K562 (cell line): Measurements from ENCODE around the gene SLC24A3. TPM values are rescaled to one million over a fixed set of nuclear protein-coding genes. Genes with fewer than 3 reads are reported as not detected.

Source experiments
- ATAC-seq: fragments of 200-7000 bp; cut with Tn5 transposase; 3 replicates; pipeline ENCODE4 v1.9.1; 2020; ENCODE audit warnings: moderate library complexity
- BruUV-seq: library from RNA; stranded (reverse); fragments of 400-500 nt; replicated peaks from 2 replicates; lab custom pipeline; 2021; lab: Mats Ljungman, UMichigan
- CTCF ChIA-PET: fragments of 300-600 bp; formaldehyde crosslinking; extraction: SDS; loops from one replicate; lab custom pipeline; 2021; ENCODE audit warnings: low intra/inter-chr PET ratio; lab: Yijun Ruan, JAX
- POLR2A ChIA-PET: fragments of 300-600, 350-650 bp; sonication (Branson Sonifier 250); formaldehyde crosslinking; extraction: SDS; loops from one replicate; lab custom pipeline; 2021; ENCODE audit warnings: antibody characterized with exemption, inconsistent platforms; lab: Yijun Ruan, JAX
- DNase-seq, 4 experiments: peaks; one replicate each; pipeline versions ENCODE4 v3.0.0 to v3.0.0-alpha.2; 2011 to 2018; ENCODE audit warnings: low spot score in 3 of 4, mixed read lengths in 3 of 4; ENCODE audit errors: extremely low read depth in 1 of 4
- FAIRE-seq: peaks from 2 replicates; lab custom pipeline; 2011; peaks lifted over from hg19 to GRCh38; lab: Jason Lieb, UNC
- H2AFZ ChIP-seq: 2 replicates; pipeline ENCODE4 v1.6.0; 2011; ENCODE audit warnings: low read depth, low read length, control low read depth, inconsistent platforms
- H3K27ac ChIP-seq: fragments of 200-600 bp; 3 replicates; pipeline ENCODE4 v1.8.0; 2011; ENCODE audit warnings: low read depth, mild to moderate bottlenecking, control low read depth, inconsistent platforms, low read length, moderate library complexity, mixed read lengths; ENCODE audit errors: extremely low read depth
- H3K27me3 ChIP-seq, 2 experiments: fragments of 300-600 bp in 1 of 2; 2 replicates in 1 of 2; 3 replicates in 1 of 2; pipeline versions ENCODE4 v1.6.0 to v1.8.0; 2011; ENCODE audit warnings: inconsistent platforms in 2 of 2, low read length in 2 of 2, mild to moderate bottlenecking in 1 of 2, mixed read lengths in 1 of 2, moderate library complexity in 1 of 2; ENCODE audit not compliant: control insufficient read depth in 2 of 2, insufficient read depth in 2 of 2
- H3K36me3 ChIP-seq: fragments of 300-600 bp; 3 replicates; pipeline ENCODE4 v1.8.0; 2011; ENCODE audit warnings: mild to moderate bottlenecking, low read length, inconsistent platforms; ENCODE audit not compliant: control insufficient read depth, insufficient read depth
- H3K4me1 ChIP-seq, 2 experiments: fragments of 200-600 bp in 1 of 2; replicated peaks in 1 of 2; 2 replicates in 1 of 2; 3 replicates in 1 of 2; pipeline versions ENCODE4 v1.5.1 to v1.8.0; 2011; ENCODE audit warnings: inconsistent platforms in 2 of 2, low read length in 2 of 2, mild to moderate bottlenecking in 1 of 2, mixed read lengths in 1 of 2, moderate library complexity in 1 of 2; ENCODE audit not compliant: control insufficient read depth in 2 of 2, insufficient read depth in 2 of 2
- H3K4me2 ChIP-seq: 2 replicates; pipeline ENCODE4 v1.6.1; 2011; ENCODE audit warnings: low read length, control low read depth, inconsistent platforms, mixed read lengths; ENCODE audit not compliant: insufficient read depth
- H3K4me3 ChIP-seq: fragments of 200-600 bp; sonication (generic), shearing (Covaris generic); 2 replicates; pipeline ENCODE4 v1.5.1; 2016; ENCODE audit warnings: control low read depth, inconsistent platforms
- H3K79me2 ChIP-seq: fragments of 200-600 bp; 3 replicates; pipeline ENCODE4 v1.8.0; 2011; ENCODE audit warnings: low read length, inconsistent platforms; ENCODE audit not compliant: control insufficient read depth, insufficient read depth
- H3K9ac ChIP-seq, 2 experiments: 2 replicates each; pipeline versions ENCODE4 v1.6.0 to v1.6.1; 2011; ENCODE audit warnings: low read depth in 2 of 2, low read length in 2 of 2, control low read depth in 1 of 2, inconsistent platforms in 1 of 2, mild to moderate bottlenecking in 1 of 2, mixed read lengths in 1 of 2; ENCODE audit not compliant: insufficient read depth in 1 of 2
- H3K9me1 ChIP-seq: one replicate; pipeline ENCODE4 v1.6.0; 2011; ENCODE audit warnings: inconsistent platforms, mild to moderate bottlenecking, low read length, moderate library complexity; ENCODE audit not compliant: control insufficient read depth, insufficient read depth
- H3K9me3 ChIP-seq: replicated peaks from 2 replicates; pipeline ENCODE4 v1.5.1; 2011; ENCODE audit warnings: low read depth, low read length, inconsistent platforms; ENCODE audit not compliant: control insufficient read depth, insufficient read depth
- H4K20me1 ChIP-seq: replicated peaks from 2 replicates; pipeline ENCODE4 v1.6.1; 2011; ENCODE audit warnings: low read length, inconsistent platforms, mixed read lengths; ENCODE audit not compliant: control insufficient read depth, insufficient read depth
- COPS2 ChIP-seq: fragments of 450-650 bp; conservative IDR thresholded peaks from 2 replicates; pipeline ENCODE4 v1.6.1; 2016; ENCODE audit warnings: mild to moderate bottlenecking, moderate library complexity
- E2F3 ChIP-seq: fragments of 250-450 bp; sonication (Bioruptor Pico); IDR thresholded peaks from 2 replicates; pipeline ENCODE4 v1.4.0; 2020; ENCODE audit warnings: mild to moderate bottlenecking
- JUND ChIP-seq, 2 experiments: IDR thresholded peaks; 2 replicates in 1 of 2; 3 replicates in 1 of 2; pipeline ENCODE4 v1.6.1; 2011; ENCODE audit warnings: borderline replicate concordance in 2 of 2, low read depth in 2 of 2, low read length in 2 of 2, improper control_type of control experiment in 1 of 2, missing biosample characterization in 1 of 2, missing genetic modification characterization in 1 of 2, missing genetic modification reagents in 1 of 2
- POLR2B ChIP-seq: fragments of 450-650 bp; IDR thresholded peaks from 2 replicates; pipeline ENCODE4 v1.6.1; 2018; ENCODE audit warnings: low read depth; ENCODE audit not compliant: partially characterized antibody
- REST ChIP-seq, 2 experiments: fragments of 450-650 bp; formaldehyde crosslinking in 1 of 2; IDR thresholded peaks; 2 replicates each; pipeline versions ENCODE4 v1.4.0 to v1.6.1; 2014 to 2020; ENCODE audit warnings: mild to moderate bottlenecking in 2 of 2, borderline replicate concordance in 1 of 2, low read depth in 1 of 2
- THRAP3 ChIP-seq: fragments of 450-650 bp; IDR thresholded peaks from 2 replicates; pipeline ENCODE4 v1.6.1; 2016; ENCODE audit warnings: mild to moderate bottlenecking, inconsistent platforms, borderline replicate concordance
- ZNF583 ChIP-seq: fragments of 250-450 bp; sonication (Bioruptor Pico); IDR thresholded peaks from 2 replicates; pipeline ENCODE4 v1.4.0; 2020
- whole genome bisulfite sequencing: fragments of 100-300 bp; shearing (Covaris generic); methylation state at CpG from one replicate; pipeline ENCODE4 v1.1.6; 2016; ENCODE audit warnings: low coverage, mixed read lengths; ENCODE audit not compliant: insufficient coverage; ENCODE audit errors: missing lambda C conversion rate; 5-methylcytosine and 5-hydroxymethylcytosine counted together
- in situ Hi-C: fragments of 300-500 bp; cut with MboI; formaldehyde crosslinking; loops from 4 replicates; pipeline ENCODE4 v1.15.0; 2018; ENCODE audit warnings: inconsistent platforms, mixed read lengths
- intact Hi-C: fragments of 100-400 bp; cut with micrococcal nuclease; formaldehyde crosslinking; loops from 2 replicates; pipeline ENCODE4 v1.14.2; 2022
- polyA plus RNA-seq, 8 experiments: library from polyadenylated mRNA; depleted of rRNA in 4 of 8; stranded (reverse) in 5 of 8; unstranded in 3 of 8; fragments of >200 nt; fragmentation: Nextera tagmentation in 2 of 8; fragmentation: Illumina TruSeq in 1 of 8; extraction: Ambion mirVana in 2 of 8; extraction: Trizol in 1 of 8; gene quantifications; 2 replicates each; pipeline versions ENCODE4 v1.2.1 to v1.2.3, GENCODE V29; 2011 to 2014; ENCODE audit warnings: inconsistent platforms in 1 of 8, missing spikeins in 1 of 8
- total RNA-seq, 7 experiments: library from RNA; depleted of rRNA in 6 of 7; stranded (reverse); fragments of >200 nt in 6 of 7; fragmentation: Illumina TruSeq in 2 of 7; extraction: Trizol in 2 of 7; gene quantifications; 2 replicates each; pipeline versions ENCODE4 v1.2.1 to v1.2.3, GENCODE V29; 2011 to 2021; ENCODE audit warnings: low replicate concordance in 1 of 7

SLC24A3 gene
- total and polyA plus RNA-seq, 9 of the 15 experiments (the other 6 are each of a cell fraction or from before 2014, with no cell fraction given): not detected

GRCh38 chr20:19758501-19759331 is 546.3 kb downstream of the SLC24A3 start:
- Histone ChIP-seq H3K9ac (no peak overlapping the region), H3K4me1 (peaks cover 0 to 9% of the 10 kb centered on the region in 2 experiments; a peak in 1 of 5 replicates), H3K27ac (no peak overlapping the region), H3K9me3 (no peaks in the 10 kb centered on the region), H3K79me2 (no peaks in the 10 kb centered on the region), H3K4me3 (no peak overlapping the region), H4K20me1 (no peaks in the 10 kb centered on the region), H2AFZ (no peak overlapping the region), H3K27me3 (peaks cover 0 to 9% of the 10 kb centered on the region in 2 experiments; a peak in 2 of 5 replicates), H3K4me2 (no peak overlapping the region), H3K36me3 (no peaks in the 10 kb centered on the region), H3K9me1 (no peaks in the 10 kb centered on the region)
- POLR2A ChIA-PET: no interaction called here
- TF ChIP-seq JUND (IDR thresholded peaks at IDR 0.05; ENCODE audit: borderline replicate concordance, low read depth, low read length) (no peak), JUND (tag; IDR thresholded peaks at IDR 0.05; ENCODE audit: borderline replicate concordance, low read depth, low read length) (no peak), E2F3 (CRISPR knock-in tag) (no peak), ZNF583 (CRISPR knock-in tag) (no peak), REST (IDR thresholded peaks at IDR 0.05; ENCODE audit: borderline replicate concordance) (no peak), REST (CRISPR knock-in tag; IDR thresholded peaks at IDR 0.05; ENCODE audit: low read depth) (no peak), THRAP3 (no peak), COPS2 (no peak), POLR2B (no peak)
- FAIRE-seq (no peak), DNase-seq (no peak), ATAC-seq (no peak)
- WGBS: 1% methylated on average over 18 of the region's 54 CpGs
- intact Hi-C loops: no loop called here
- CTCF ChIA-PET: no interaction called here
- BruUV-seq: no TSS peak
- in situ Hi-C loops: no loop called here
